Stimulated activated CD8-positive, alpha-beta memory T cell treated with anti-CD3 and anti-CD28 coated beads, Interleukin-7, amount 100 ng/mL, for 24 hours (primary cell): ENCODE data around the gene ZNF30.
"Not testable (repeated sequence)": the region's sequence is repeated elsewhere in the genome, so short reads cannot be mapped to it uniquely, and the experiment has no call there.

ENCODE experiments used
- DNase-seq: peaks from one replicate; pipeline ENCODE4 v3.0.0-alpha.2; 2020; ENCODE audit warnings: low read depth

The ZNF30 gene

GRCh38 chr19:34926685-34927375, at the start of gene ZNF30:
ZNF30 (plus strand) TSS chr19:34926903; CDS start chr19:34929948, 3,045 bp downstream.
- peak; percentile 68 for DNase-seq

GRCh38 chr19:34879563-34879962, 47.1 kb upstream of the ZNF30 start:
- DNase-seq: no peak

- no peak for DNase-seq
Measured at GRCh38 chr19:34880034-34880433, 46.7 kb upstream of the ZNF30 start.

GRCh38 chr19:34881982-34882381, 44.7 kb upstream of the ZNF30 start:
- no peak for DNase-seq

- no peak for DNase-seq
Measured at GRCh38 chr19:34888091-34888490, 38.6 kb upstream of the ZNF30 start.

GRCh38 chr19:34900245-34900644, 26.5 kb upstream of the ZNF30 start:
- DNase-seq: no peak

- DNase-seq: no peak
Measured at GRCh38 chr19:34904664-34905527, 21.8 kb upstream of the ZNF30 start.

- DNase-seq: no peak
Measured at GRCh38 chr19:34910770-34911169, 15.9 kb upstream of the ZNF30 start.

- DNase-seq: not testable (repeated sequence)
Measured at GRCh38 chr19:34917144-34917543, 9.6 kb upstream of the ZNF30 start.

- DNase-seq: no peak
Measured at GRCh38 chr19:34918190-34918589, 8.5 kb upstream of the ZNF30 start.

- not testable (repeated sequence) for DNase-seq
Measured at GRCh38 chr19:34920090-34920786, 6.5 kb upstream of the ZNF30 start.

GRCh38 chr19:34925278-34925855, 1.3 kb upstream of the ZNF30 start:
- no peak for DNase-seq

- DNase-seq: no peak
Measured at GRCh38 chr19:34926361-34926684, 380 bp upstream of the ZNF30 start.

GRCh38 chr19:34932494-34932893, 5.8 kb downstream of the ZNF30 start:
- DNase-seq: no peak

- DNase-seq: no peak
Measured at GRCh38 chr19:34936184-34936583, 9.5 kb downstream of the ZNF30 start.

- no peak for DNase-seq
Measured at GRCh38 chr19:34938886-34939285, 12.2 kb downstream of the ZNF30 start.

GRCh38 chr19:34943861-34944573, 17.3 kb downstream of the ZNF30 start:
- no peak for DNase-seq

- DNase-seq: no peak
Measured at GRCh38 chr19:34953092-34953491, 26.4 kb downstream of the ZNF30 start.

GRCh38 chr19:34957830-34958751, 31.4 kb downstream of the ZNF30 start:
- no peak for DNase-seq

- DNase-seq: no peak
Measured at GRCh38 chr19:34959021-34959420, 32.3 kb downstream of the ZNF30 start.
